Activated B cell treated with CpG ODN at 0.5 μM for 24 hours (primary cell): ENCODE results near the gene AMIGO2. TPM values are rescaled to one million over a fixed set of nuclear protein-coding genes. Genes with fewer than 3 reads are reported as not detected.

Experiments
- ATAC-seq: fragments of 200-7000 bp; cut with Tn5 transposase; one replicate; pipeline ENCODE4 v1.10.0; 2021; ENCODE audit warnings: low read depth, mild to moderate bottlenecking, moderate library complexity
- CTCF ChIA-PET: fragments of 350-600 bp; sonication (Branson Sonifier 250); formaldehyde crosslinking; loops from one replicate; lab custom pipeline; 2021; ENCODE audit warnings: antibody characterized with exemption; lab: Charles Lee
- POLR2A ChIA-PET: fragments of 350-600 bp; sonication (Branson Sonifier 250); formaldehyde crosslinking; loops from one replicate; lab custom pipeline; 2021; ENCODE audit warnings: antibody characterized with exemption; lab: Charles Lee
- DNase-seq: peaks from one replicate; pipeline ENCODE4 v3.0.0; 2022
- H3K27ac Mint-ChIP-seq: one replicate; pipeline ENCODE4 v1.8.0; 2020; ENCODE audit warnings: mixed read lengths
- H3K27me3 Mint-ChIP-seq: one replicate; pipeline ENCODE4 v1.8.0; 2021; ENCODE audit warnings: mixed read lengths
- H3K36me3 Mint-ChIP-seq: one replicate; pipeline ENCODE4 v1.8.0; 2021; ENCODE audit warnings: low read depth, mixed read lengths
- H3K4me1 Mint-ChIP-seq: one replicate; pipeline ENCODE4 v1.8.0; 2021; ENCODE audit warnings: mixed read lengths
- H3K4me3 Mint-ChIP-seq: one replicate; pipeline ENCODE4 v1.8.0; 2020; ENCODE audit warnings: mild to moderate bottlenecking, mixed read lengths
- H3K9me3 Mint-ChIP-seq: one replicate; pipeline ENCODE4 v1.8.0; 2020; ENCODE audit warnings: mixed read lengths
- intact Hi-C: fragments of 100-400 bp; cut with micrococcal nuclease; formaldehyde crosslinking; loops from one replicate; pipeline ENCODE4 v1.15.1; 2024
- total RNA-seq: library from RNA; stranded (reverse); gene quantifications from 2 replicates; pipeline ENCODE4 v1.2.3, GENCODE V29; 2022
- TF ChIP-seq, protein P1 (sequence below): fragments of 200-600 bp; IDR thresholded peaks from one replicate; pipeline ENCODE4 v1.8.0; 2022; ENCODE audit warnings: antibody characterized with exemption, mild to moderate bottlenecking

AMIGO2 gene
- total RNA-seq, 1 donor from 2014 or later = 14.1 TPM

DNA sequence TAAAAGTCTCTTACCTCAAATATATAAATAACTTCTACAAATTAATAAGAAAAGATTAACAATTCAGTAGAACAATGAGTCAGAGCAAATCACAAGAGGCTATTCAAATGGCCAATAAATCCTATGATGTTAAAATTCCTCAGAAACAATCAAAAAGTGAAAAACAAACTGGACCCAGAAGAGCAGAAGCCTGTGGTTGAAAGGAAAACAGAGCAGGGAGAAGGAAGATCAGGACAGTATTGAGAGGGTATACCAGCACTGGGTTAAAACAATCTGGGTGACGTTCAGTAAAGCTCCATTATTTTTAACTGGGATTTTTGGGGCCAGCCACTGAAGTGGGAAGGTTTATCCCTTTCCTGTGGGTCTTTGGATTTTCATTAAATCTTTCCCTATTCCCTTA, 40.0 kb downstream of the AMIGO2 start:
- no peaks in the 10 kb centered on the region for H3K9me3 Mint-ChIP-seq
- DNase-seq (no peak), ATAC-seq (no peak)
- no peaks in the 10 kb centered on the region for H3K27me3 Mint-ChIP-seq
- H3K4me3 Mint-ChIP-seq = no peak overlapping the region
- no peak overlapping the region for H3K27ac Mint-ChIP-seq
- no peaks in the 10 kb centered on the region for H3K36me3 Mint-ChIP-seq
- intact Hi-C loops = no loop called here
- H3K4me1 Mint-ChIP-seq = peaks cover 8% of the 10 kb centered on the region
- CTCF ChIA-PET = no interaction called here
- TF ChIP-seq, protein P1, sequence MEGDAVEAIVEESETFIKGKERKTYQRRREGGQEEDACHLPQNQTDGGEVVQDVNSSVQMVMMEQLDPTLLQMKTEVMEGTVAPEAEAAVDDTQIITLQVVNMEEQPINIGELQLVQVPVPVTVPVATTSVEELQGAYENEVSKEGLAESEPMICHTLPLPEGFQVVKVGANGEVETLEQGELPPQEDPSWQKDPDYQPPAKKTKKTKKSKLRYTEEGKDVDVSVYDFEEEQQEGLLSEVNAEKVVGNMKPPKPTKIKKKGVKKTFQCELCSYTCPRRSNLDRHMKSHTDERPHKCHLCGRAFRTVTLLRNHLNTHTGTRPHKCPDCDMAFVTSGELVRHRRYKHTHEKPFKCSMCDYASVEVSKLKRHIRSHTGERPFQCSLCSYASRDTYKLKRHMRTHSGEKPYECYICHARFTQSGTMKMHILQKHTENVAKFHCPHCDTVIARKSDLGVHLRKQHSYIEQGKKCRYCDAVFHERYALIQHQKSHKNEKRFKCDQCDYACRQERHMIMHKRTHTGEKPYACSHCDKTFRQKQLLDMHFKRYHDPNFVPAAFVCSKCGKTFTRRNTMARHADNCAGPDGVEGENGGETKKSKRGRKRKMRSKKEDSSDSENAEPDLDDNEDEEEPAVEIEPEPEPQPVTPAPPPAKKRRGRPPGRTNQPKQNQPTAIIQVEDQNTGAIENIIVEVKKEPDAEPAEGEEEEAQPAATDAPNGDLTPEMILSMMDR = no peak
- POLR2A ChIA-PET = no interaction called here

DNA sequence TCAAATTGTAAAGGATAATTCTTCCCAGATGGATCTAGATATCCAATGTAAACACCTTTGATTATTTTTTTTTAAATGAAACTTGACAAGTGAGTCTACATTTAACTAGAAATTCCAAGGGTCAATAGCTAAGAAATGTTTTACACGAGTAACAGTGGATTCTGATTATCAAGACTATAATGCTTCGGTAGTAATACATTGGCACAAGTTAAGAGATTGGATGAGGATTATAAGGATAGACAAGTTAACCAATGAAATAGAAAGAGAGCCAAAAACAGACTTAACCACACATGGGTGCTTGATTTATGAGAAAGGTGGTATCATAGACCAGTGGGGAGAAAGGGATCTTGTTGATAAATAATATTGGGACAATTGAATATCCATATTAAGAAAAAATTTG, 40.7 kb downstream of the AMIGO2 start:
- ATAC-seq (no peak), DNase-seq (no peak)
- Mint-ChIP-seq H3K27me3 (no peaks in the 10 kb centered on the region), H3K27ac (no peak overlapping the region), H3K4me1 (peaks cover 10% of the 10 kb centered on the region), H3K36me3 (no peaks in the 10 kb centered on the region), H3K4me3 (no peak overlapping the region), H3K9me3 (no peaks in the 10 kb centered on the region)
- ChIA-PET POLR2A (no interaction called here), CTCF (interaction anchor here (2.4 kb wide), 1 partner anchor 359 kb away, joined by 7 read pairs; no protein-coding TSS in a partner anchor)
- intact Hi-C loops = no loop called here
- TF ChIP-seq, protein P1 = no peak

- Mint-ChIP-seq H3K9me3 (no peaks in the 10 kb centered on the region), H3K27me3 (no peaks in the 10 kb centered on the region), H3K36me3 (no peaks in the 10 kb centered on the region), H3K4me3 (no peak overlapping the region), H3K27ac (no peak overlapping the region), H3K4me1 (peaks cover 11% of the 10 kb centered on the region)
- TF ChIP-seq, protein P1 = no peak
- ATAC-seq = no peak
- ChIA-PET POLR2A (no interaction called here), CTCF (interaction anchor here (2.4 kb wide), 1 partner anchor 360 kb away, joined by 7 read pairs; no protein-coding TSS in a partner anchor)
- no peak for DNase-seq
- intact Hi-C loops = no loop called here
Observed at GRCh38 chr12:47038270-47038748, 41.5 kb downstream of the AMIGO2 start.

- no peaks in the 10 kb centered on the region for H3K9me3 Mint-ChIP-seq
- TF ChIP-seq, protein P1 = no peak
- H3K4me1 Mint-ChIP-seq = peaks cover 19% of the 10 kb centered on the region
- no peak for DNase-seq
- no peak for ATAC-seq
- H3K4me3 Mint-ChIP-seq = no peak overlapping the region
- intact Hi-C loops = no loop called here
- no peaks in the 10 kb centered on the region for H3K27me3 Mint-ChIP-seq
- no peaks in the 10 kb centered on the region for H3K36me3 Mint-ChIP-seq
- POLR2A ChIA-PET = interaction anchor here (0.6 to 1.5 kb wide), 2 partner anchors 271 to 383 kb away, joined by 4 read pairs; no protein-coding TSS in a partner anchor
- CTCF ChIA-PET = interaction anchor here (0.9 to 4.3 kb wide), 3 partner anchors 36 to 650 kb away, joined by 3 to 56 read pairs (median 12); no protein-coding TSS in a partner anchor
- H3K27ac Mint-ChIP-seq = no peak overlapping the region
Observed at GRCh38 chr12:47035484-47035883, 44.3 kb downstream of the AMIGO2 start.

GRCh38 chr12:47034661-47035060, 45.1 kb downstream of the AMIGO2 start:
- intact Hi-C loops = loop anchor here (5.0 kb wide), 1 partner anchor 158 kb away; no protein-coding TSS in a partner anchor
- Mint-ChIP-seq H3K4me3 (no peak overlapping the region), H3K4me1 (peaks cover 19% of the 10 kb centered on the region), H3K27ac (no peak overlapping the region), H3K36me3 (no peaks in the 10 kb centered on the region), H3K9me3 (no peaks in the 10 kb centered on the region), H3K27me3 (no peaks in the 10 kb centered on the region)
- ChIA-PET CTCF (interaction anchor here (1.0 to 4.3 kb wide), 6 partner anchors 14 to 651 kb away, joined by 4 to 109 read pairs (median 38); partner anchors contain the start of genes AMIGO2 and PCED1B), POLR2A (no interaction called here)
- DNase-seq (no peak), ATAC-seq (no peak)
- TF ChIP-seq, protein P1 = no peak
